Subcutaneous adipose tissue (tissue), 4 donors: Measurements from ENCODE around the gene FYCO1. TPM values are rescaled to one million over a fixed set of nuclear protein-coding genes. Genes with fewer than 3 reads are reported as not detected.

Experiments used
- total RNA-seq, 4 donors: library from RNA; depleted of rRNA; stranded (reverse); fragments of >200 nt; gene quantifications; one replicate each; pipeline ENCODE4 v1.1.0, GENCODE V29; 2016
- TF ChIP-seq, protein P1 (sequence below): fragments of 450-650 bp; IDR thresholded peaks from one replicate; pipeline ENCODE4 v1.5.1; 2016; ENCODE audit warnings: low read depth, mild to moderate bottlenecking, control low read depth, antibody characterized with exemption, moderate library complexity

FYCO1 gene
- total RNA-seq, 4 donors from 2014 or later, result 36.7 to 46.7 (median 43.6) TPM

DNA sequence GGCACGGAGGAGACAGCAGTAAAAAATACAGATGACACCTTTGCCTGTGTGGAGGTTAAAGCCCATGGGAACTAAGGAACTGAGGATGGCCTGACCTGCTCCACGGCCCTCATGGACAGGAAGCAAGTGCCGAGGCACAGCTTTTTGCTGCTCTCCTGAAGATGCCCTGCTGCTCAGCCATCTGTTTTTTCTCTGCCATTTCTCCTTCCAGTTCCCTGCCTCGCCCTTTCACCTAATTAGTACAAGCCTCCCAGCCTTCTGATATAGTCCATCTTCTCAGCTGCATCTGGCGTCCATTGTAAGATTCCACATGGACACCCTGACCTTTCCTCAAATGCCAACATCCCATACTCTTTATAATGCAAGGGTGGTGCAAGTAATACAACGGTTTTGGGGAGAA, 64.1 kb downstream of the FYCO1 start:
- TF ChIP-seq, protein P1, sequence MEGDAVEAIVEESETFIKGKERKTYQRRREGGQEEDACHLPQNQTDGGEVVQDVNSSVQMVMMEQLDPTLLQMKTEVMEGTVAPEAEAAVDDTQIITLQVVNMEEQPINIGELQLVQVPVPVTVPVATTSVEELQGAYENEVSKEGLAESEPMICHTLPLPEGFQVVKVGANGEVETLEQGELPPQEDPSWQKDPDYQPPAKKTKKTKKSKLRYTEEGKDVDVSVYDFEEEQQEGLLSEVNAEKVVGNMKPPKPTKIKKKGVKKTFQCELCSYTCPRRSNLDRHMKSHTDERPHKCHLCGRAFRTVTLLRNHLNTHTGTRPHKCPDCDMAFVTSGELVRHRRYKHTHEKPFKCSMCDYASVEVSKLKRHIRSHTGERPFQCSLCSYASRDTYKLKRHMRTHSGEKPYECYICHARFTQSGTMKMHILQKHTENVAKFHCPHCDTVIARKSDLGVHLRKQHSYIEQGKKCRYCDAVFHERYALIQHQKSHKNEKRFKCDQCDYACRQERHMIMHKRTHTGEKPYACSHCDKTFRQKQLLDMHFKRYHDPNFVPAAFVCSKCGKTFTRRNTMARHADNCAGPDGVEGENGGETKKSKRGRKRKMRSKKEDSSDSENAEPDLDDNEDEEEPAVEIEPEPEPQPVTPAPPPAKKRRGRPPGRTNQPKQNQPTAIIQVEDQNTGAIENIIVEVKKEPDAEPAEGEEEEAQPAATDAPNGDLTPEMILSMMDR, result no peak

DNA sequence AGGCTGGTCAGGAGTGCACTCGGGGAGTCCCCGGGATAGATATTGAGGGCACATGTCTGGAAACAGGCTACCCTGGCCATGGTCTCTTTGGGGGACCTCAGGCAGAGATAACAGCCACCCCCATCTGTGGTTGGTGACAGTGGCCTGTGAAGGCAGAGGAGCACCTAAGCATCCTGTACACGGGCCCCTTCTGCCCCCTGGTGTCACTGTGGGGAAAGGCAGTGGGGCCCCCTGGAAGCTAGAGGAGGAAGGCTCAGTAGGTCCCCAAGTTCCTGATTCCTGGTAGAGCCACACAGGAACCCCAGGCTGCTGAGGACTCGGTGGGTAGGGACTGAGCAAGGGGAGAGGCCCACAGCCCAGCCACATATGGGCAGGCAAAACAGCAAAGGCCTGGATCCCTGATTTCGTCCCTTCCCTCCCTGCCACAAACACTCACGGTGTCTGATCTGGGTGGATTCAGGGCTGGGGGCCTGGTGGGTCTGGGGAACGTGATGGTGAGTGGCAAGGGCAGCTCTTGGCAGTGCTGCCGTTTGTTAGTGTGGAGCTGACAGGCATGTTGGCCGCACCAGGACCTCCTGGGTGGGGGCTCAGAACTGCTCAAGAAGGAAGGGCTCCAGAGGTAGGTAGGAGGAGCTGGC, 66.5 kb downstream of the FYCO1 start:
- TF ChIP-seq, protein P1, result no peak

DNA sequence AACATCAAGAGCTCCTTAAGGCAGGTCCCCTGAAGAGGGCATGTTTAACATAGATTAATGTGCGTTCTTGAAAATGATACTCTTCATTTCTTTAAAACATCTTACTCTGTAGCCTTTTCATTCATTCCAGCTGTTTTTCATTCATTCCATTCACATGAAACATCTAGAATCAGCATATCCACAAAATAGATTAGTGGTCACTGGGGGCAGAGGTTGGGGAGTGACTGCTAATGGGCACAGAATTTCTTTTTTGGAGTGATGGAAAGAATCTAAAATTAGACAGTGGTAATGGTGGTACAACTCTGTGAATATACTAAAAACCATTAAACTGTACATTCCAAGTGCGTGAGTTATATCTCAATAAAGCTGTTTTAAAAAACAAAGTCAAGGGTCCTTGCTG, 67.7 kb downstream of the FYCO1 start:
- TF ChIP-seq, protein P1, result no peak

DNA sequence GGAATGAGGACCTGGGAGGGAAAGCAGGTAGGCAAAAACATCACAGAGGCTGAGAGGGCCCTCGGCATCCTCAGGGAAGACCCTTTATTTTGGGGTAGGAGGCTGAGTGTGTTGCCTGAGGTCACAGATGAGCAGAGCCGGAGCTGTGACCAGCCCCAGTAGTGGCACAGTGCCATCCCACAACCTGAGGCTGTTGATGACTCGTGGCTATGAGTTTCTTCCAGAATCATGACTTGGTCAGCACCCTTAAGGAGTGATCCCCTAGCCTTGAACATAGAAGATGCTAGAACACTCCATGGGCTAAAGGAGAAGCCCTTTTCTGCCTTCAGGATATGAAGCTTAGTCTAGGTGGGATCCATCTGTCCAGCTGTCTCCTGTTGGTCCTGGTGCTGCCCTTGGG, 71.9 kb downstream of the FYCO1 start:
- TF ChIP-seq, protein P1, result no peak

DNA sequence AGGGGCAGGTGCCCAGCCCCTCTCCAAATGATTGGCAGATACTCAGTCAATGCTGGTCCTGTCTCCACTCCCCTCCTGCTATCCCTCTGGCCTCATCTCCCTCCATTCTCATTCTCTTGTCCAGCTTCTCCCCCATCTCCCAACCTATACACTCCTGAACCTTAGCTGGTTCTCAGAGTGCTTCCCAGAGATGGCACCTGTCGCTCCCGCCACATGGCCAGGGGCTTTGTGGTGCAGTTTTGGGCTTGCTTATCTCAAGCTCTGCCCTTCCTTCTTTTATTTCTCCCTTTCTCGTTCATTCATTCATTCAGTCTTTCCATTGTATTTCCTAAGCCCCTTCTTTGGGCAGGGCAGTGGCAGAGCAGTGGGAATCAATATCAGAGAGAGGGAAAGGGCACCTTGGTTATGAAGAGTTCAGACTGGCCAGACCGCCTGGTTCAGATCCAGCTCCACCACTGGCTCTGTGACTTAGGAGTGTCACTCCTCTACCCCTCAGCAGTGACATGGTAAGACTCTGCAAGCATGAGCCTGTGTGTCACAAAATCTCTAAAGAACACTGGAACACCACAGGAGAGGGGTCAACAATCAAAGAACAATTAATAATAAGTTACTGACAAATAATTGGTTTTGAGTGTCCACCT, 72.6 kb downstream of the FYCO1 start:
- TF ChIP-seq, protein P1, result no peak

DNA sequence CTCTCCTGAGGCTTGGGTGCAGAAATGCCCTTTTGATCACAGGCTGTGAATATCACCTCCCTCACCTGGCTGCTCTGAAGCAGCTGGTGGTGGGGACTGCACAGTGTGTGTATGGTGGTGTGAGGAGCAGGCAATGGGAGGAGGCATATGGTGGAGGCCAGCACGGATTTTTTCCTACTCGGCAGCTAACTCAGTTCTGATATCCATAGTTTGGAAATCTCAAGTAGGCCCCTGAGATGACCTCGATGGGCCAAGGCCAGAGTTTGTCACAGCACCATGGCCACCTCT, 73.6 kb downstream of the FYCO1 start:
- TF ChIP-seq, protein P1, result no peak

DNA sequence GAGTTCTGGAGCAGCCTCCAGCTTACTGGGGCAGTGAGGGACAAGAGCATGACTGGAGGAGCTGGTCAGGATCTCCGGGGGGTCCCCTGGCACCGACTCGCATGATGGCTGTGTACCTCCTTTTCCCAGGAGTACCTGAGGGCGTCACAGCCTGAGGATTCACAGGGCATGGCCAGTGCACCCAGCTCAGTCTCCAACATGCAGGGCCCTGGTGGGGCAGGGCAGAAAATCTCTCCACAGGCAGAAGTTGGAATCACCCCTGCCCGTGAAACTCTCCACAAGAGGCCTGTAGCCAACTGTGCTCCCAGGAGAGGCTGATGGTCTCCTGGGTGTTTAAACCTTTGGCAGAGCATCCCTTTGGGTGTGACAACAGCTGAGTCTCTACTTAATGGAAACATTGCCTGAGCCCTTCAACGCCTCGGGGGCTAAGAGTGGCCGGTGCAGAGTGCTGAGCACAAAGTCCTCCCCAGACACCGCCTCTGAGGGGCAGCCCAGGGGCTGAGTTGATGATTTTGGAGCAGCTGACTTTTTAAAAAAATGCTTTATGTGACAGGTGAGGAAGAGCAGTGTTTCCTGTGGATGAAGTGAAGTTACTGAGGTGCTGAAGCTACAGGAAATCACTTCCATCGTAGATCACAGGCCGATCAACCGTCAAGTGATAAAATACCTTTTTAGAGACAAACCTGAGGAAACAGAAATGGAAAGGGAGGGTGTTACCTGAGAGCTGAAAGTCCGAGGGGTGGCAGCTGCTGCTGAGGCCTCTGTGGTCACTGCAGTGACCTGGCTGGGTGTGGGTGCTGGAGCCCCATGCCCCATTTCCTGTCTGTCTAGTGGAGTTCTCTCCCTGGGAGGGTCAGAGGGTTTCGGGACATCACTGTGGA, 74.2 kb downstream of the FYCO1 start:
- TF ChIP-seq, protein P1, result no peak
